HG02885 (cell line): ENCODE measurements around the gene SLC16A11.
"Not testable (repeated sequence)": the region's sequence is repeated elsewhere in the genome, so short reads cannot be mapped to it uniquely, and the experiment has no call there.

Experiments used
- ATAC-seq: cut with Tn5 transposase; IDR thresholded peaks from one replicate; pipeline ENCODE4 v1.9.1; 2021; ENCODE audit warnings: mild to moderate bottlenecking; ENCODE audit not compliant: unreplicated experiment, poor library complexity

Gene SLC16A11

GRCh38 chr17:7060165-7060891 is 16.4 kb upstream of the SLC16A11 start:
- ATAC-seq: no peak

DNA sequence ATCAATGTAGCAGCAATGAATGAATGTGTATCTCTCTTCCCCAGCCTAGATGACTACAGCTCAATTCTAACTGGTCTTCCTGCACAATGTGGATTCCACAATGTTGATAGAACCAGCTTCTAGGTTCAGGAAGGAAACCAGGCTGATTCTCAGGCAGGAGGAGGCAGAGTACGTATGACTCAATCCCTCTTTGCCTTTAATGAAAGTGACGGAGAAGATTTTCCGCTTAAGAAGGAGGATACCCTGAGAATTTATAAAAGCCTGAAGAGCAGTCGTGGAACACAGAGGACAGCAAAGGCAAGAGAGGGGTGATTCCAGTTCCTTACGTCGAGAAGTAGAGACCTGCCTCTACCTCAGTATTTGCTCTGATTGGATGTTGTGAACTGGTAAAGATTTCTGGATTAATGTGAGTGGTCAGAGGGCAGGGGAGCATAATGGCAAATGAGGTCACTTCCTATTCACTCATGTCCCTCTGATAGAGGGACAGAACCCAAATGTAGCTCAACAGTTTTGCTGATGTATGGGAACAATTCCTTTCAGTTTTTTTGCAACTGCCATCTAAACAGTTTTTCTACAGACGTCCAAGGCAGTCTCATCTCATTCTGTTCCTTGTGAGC is 15.0 kb upstream of the SLC16A11 start:
- ATAC-seq: no peak

DNA sequence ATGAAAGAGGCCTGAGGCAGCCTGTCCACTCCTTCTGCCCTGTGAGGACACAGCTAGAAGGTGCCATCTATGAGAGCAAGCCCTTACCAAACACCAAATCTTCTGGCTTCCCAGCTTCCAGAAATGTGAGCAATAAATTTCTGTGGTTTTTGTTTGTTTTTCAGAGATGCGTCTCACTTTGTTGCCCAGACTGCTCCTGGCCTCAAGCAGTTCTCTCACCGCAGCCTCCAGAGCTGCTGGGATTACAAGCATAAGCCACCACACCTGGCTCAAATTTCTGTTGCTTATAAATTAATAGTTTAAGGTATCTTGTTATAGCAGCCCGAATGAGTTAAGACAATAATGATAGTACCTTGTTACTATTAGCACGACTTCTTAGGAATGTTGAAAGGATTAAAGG is 12.5 kb upstream of the SLC16A11 start:
- ATAC-seq: no peak

- ATAC-seq: not testable (repeated sequence)
These were observed 6.7 kb upstream of the SLC16A11 start for GRCh38 chr17:7050583-7050982.

DNA sequence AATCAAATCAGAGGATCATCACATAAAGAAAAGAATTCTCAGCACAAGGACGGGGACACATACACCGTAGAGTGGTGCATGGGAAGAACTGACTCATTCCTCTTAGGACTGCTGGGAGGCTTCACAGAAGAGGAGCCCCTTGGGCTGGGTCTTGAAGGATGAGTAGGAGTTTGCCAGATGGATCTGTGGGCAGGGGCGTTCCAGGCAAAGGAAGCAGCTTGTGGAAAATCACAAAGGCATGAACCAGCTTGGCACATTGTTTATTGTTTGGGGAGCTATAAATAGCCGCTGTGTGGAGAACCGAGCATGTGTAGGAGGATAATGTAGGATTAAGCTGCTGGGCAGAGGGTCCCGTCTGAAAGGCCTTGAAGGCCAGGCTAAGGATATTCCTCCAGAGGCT is 5.1 kb upstream of the SLC16A11 start:
- ATAC-seq: no peak

DNA sequence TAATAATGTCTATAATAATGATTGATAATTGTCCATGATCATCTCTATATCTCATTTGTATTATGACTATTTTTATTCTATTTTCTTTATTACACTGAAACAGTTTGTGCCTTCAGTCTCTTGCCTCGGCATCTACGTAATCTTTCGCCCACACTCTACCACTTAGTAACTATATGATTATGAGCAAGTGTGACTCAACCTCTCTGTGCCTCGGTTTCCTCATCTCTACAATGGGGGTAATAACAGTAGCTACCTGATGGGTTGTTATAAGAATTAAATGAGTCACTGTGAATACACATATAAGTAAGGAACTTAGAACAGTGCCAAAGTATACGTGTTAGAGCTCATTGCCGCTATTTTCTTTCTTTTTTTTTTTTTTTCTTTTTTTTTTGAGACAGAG is 3.7 kb upstream of the SLC16A11 start:
- ATAC-seq: no peak

- not testable (repeated sequence) for ATAC-seq
These were observed 3.0 kb upstream of the SLC16A11 start for GRCh38 chr17:7046725-7047397.

DNA sequence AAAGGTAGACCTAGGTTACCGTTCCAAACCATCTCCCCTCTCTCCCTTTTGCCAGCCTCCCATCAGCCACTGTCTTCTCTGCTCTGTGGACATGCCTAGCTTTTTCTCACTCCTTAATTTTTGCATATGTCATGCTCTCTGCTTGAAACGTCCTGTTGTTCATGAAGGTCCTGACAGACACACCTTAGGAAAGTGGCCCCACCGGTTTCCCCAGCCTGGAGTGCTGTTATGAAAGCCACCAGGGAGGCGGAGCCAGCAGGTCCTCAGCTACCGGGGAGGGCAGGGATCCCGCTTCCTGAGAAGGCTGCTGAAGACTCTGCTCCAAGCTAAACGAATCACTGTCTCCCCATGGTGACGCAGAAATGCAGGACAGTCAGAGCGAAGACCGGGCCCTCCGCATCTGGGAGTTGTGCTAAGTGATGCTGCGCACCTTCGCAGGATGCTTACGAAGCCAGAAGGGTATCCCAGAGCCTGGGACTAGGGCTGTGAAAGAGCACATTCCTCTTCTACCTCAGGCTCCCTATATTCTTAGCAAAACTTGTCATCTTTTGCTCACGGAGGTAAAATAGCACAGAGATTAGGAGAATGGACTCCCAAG is 2.3 kb upstream of the SLC16A11 start:
- no peak for ATAC-seq

DNA sequence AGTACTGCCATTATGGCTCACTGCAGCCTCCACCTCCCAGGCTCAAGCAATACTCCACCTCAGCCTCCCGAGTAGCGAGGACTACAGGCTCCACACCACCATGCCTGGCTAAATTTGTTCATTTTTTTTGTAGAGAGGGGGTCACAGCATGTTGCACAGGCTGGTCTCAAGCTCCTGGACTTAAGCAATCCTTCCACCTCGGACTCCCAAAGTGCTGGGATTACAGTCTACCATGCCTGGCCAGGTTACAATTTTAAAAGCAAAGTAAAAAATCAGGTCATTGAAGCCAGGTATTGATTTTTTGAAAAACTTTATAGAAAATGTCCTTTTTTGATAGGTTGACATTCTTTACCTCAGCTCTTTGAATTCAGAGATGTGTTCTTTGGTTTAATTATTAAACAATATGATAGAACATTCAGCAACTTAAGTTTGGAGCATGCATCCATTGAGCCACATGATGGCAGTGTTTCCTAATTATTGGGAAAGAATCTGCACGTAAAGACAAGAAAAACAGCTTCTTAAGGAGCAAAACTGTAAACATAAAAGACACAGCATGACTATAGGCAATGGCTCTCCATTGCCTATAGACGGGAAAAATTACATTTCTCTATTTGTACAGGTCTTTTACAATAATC is 1.7 kb upstream of the SLC16A11 start:
- ATAC-seq: no peak

DNA sequence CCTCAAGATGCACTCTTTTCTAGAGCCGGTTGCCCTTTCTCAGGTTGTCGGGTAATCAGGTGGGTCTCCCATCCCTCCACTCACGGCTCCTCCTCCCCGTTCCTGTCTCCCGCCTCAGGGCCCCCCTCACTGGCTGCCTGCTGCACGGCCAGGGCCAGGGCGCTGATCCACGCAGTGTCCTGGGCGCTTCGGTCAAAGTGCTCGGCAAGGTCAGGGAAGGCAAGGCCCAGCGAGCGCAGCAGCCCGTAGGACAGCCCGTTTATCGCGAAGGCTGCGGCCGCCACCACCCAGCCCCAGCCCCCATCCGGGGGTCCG is 753 bp downstream of the SLC16A11 start:
- no peak for ATAC-seq

DNA sequence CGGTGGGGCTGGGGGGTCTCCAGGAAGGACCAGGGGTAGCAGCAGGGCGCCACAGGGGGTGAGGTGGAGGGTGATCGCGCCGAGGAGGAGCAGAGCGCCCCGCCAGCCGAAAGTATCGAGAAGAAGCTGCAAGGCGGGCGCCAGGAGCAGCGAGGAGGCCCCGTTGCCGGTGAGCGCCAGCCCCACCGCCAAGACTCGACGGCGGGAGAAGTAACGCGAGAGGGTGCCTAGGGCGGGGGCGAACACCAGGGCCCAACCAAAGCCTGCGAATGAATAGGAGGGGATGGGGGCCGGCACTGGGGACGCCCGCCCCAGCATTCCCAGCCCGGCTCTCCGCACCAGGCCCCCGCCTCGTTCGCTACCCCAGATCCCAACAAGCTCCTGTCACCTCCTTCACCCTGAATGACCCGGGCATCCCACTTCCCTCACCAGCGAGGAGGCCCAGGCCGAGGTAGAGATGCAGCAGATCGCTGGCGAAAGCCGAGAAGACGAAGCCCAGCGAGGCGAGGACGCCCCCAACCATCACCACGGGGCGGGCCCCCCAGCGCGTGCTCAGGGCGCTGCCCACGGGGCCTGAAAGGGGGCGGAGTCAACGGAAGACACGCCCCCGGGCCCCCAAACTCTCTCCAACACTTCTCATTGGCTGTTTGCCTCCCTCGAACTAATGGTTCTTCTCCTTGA is 1.3 kb downstream of the SLC16A11 start:
- no peak for ATAC-seq

- ATAC-seq: no peak
These were observed 2.0 kb downstream of the SLC16A11 start for GRCh38 chr17:7041607-7042500.

- ATAC-seq: no peak
These were observed 4.1 kb downstream of the SLC16A11 start for GRCh38 chr17:7039832-7040231.

DNA sequence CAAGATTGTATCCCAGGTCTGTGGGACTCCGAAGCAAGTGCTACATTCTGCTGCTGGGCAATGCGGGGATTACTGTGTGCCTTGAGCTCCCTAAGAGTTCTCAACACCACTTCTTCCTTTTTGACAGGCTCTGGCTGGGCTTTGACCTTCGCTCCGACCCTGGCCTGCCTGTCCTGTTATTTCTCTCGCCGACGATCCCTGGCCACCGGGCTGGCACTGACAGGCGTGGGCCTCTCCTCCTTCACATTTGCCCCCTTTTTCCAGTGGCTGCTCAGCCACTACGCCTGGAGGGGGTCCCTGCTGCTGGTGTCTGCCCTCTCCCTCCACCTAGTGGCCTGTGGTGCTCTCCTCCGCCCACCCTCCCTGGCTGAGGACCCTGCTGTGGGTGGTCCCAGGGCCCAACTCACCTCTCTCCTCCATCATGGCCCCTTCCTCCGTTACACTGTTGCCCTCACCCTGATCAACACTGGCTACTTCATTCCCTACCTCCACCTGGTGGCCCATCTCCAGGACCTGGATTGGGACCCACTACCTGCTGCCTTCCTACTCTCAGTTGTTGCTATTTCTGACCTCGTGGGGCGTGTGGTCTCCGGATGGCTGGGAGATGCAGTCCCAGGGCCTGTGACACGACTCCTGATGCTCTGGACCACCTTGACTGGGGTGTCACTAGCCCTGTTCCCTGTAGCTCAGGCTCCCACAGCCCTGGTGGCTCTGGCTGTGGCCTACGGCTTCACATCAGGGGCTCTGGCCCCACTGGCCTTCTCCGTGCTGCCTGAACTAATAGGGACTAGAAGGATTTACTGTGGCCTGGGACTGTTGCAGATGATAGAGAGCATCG is 5.6 kb downstream of the SLC16A11 start:
- no peak for ATAC-seq

DNA sequence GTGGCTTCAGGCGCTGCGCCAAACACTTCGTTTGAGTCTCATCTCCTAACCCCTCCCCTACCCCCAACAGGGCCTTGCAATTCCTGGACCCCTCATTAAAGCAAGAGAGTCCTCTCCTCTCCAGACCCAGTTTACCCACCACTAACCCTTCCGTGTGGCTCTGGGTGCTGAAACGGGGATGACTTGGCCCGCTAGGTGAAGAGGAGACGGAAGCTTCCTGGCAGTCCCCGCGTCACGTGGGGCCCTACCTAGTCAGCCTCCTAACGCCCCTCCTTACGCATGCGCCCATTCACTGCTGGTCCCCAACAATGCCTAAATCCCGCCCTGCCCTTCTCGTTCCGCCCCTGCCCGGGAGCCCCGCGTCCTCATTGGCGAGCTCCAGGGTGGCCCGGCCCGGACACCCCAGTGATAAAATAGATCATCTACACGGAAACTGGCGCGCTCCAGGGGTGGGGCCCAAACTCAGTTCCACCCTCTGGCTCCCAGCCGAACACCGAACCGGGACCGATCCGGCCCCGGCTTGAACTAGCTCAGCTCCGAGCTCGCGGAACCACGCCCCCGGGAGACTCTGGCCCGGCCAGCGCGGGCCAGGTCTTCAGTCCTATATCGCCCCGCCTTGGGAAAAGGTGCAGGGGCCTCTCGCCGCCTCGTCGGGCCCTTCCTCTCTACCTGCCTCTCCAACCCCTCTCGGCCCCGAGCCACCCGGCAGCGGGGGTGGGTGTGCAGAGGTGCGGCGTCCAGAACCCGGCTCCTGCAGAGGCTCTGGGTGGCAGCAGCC is 8.1 kb downstream of the SLC16A11 start, which contains the start of gene SLC16A13:
SLC16A13 (plus strand) TSS at position 425 of the 778 bp plus-strand sequence. CDS start 368 bp downstream, outside the sequence.
- ATAC-seq: peak; percentile 95

DNA sequence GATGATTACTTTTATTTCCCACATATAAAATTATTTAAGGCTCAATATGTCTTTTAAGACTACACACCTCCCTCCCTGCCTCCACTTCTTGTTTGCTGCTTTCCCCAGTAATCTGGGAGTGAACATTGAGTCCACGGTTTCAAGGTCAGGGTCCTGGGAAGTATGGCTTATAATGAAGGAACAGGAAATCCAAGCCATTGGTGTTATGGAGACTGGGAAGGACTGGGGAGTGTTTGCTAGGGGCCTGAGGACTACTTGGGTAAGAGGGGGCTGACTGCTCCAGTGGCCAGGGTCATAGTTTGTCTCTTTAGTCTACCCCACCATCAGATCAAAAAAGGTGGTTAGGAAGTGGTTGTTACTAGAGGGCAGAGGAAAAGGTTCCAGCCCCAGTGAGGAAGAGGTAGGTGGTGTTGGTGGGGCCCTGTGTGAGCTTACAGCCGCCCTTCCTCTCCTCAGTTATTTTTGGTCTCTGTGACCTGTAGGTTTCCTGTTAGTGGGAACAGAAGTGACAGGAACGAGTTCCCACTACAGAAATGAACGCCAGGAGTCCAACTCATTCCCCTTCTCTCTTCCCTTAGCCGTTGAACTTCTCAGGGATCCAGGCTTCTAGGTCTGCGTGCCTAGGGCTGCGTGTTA is 8.8 kb downstream of the SLC16A11 start:
- ATAC-seq: no peak

GRCh38 chr17:7029659-7030058 is 14.2 kb downstream of the SLC16A11 start:
- ATAC-seq: no peak
